Measurements from ENCODE around the gene DDX20.
A peak's percentile ranks its signal among the peaks of the same experiment; 100 is the strongest.

DDX20 gene

GRCh38 chr1:111747947-111748346 is 7.8 kb upstream of the DDX20 start:
- no peak for DNase-seq (ENCODE audit: low spot score)

- DNase-seq (ENCODE audit: low spot score): no peak
These were observed 6.1 kb upstream of the DDX20 start for GRCh38 chr1:111749628-111750027.

GRCh38 chr1:111750856-111751255 is 4.8 kb upstream of the DDX20 start:
- DNase-seq (ENCODE audit: low spot score): no peak

GRCh38 chr1:111751906-111752575 is 3.7 kb upstream of the DDX20 start:
- DNase-seq (ENCODE audit: low spot score): no peak

GRCh38 chr1:111754984-111755330 is 744 bp upstream of the DDX20 start:
- DNase-seq (ENCODE audit: low spot score): peak; percentile 60

GRCh38 chr1:111756124-111756513 is 418 bp downstream of the DDX20 start:
- DNase-seq (ENCODE audit: low spot score): peak; percentile 54

- DNase-seq (ENCODE audit: low spot score): no peak
These were observed 2.7 kb downstream of the DDX20 start for GRCh38 chr1:111758373-111758772.

GRCh38 chr1:111761717-111762116 is 6.0 kb downstream of the DDX20 start:
- no peak for DNase-seq (ENCODE audit: low spot score)

- DNase-seq (ENCODE audit: low spot score): no peak
These were observed 6.6 kb downstream of the DDX20 start for GRCh38 chr1:111762332-111762731.

- no peak for DNase-seq (ENCODE audit: low spot score)
These were observed 12.3 kb downstream of the DDX20 start for GRCh38 chr1:111768023-111768422.

GRCh38 chr1:111768625-111769024 is 12.9 kb downstream of the DDX20 start:
- no peak for DNase-seq (ENCODE audit: low spot score)

- DNase-seq (ENCODE audit: low spot score): peak; percentile 63
These were observed 13.9 kb downstream of the DDX20 start for GRCh38 chr1:111769517-111770146.

- no peak for DNase-seq (ENCODE audit: low spot score)
These were observed 15.2 kb downstream of the DDX20 start for GRCh38 chr1:111770916-111771315.

GRCh38 chr1:111775966-111776365 is 20.3 kb downstream of the DDX20 start:
- DNase-seq (ENCODE audit: low spot score): no peak

GRCh38 chr1:111776391-111776790 is 20.7 kb downstream of the DDX20 start:
- DNase-seq (ENCODE audit: low spot score): no peak

GRCh38 chr1:111776861-111777260 is 21.2 kb downstream of the DDX20 start:
- DNase-seq (ENCODE audit: low spot score): no peak

- no peak for DNase-seq (ENCODE audit: low spot score)
These were observed 21.6 kb downstream of the DDX20 start for GRCh38 chr1:111777301-111777700.

GRCh38 chr1:111778066-111778465 is 22.4 kb downstream of the DDX20 start:
- DNase-seq (ENCODE audit: low spot score): peak; percentile 36

GRCh38 chr1:111778541-111779051 is 22.9 kb downstream of the DDX20 start:
- peak; percentile 43 for DNase-seq (ENCODE audit: low spot score)

GRCh38 chr1:111779546-111779945 is 23.8 kb downstream of the DDX20 start:
- no peak for DNase-seq (ENCODE audit: low spot score)

GRCh38 chr1:111784273-111784901 is 28.7 kb downstream of the DDX20 start:
- no peak for DNase-seq (ENCODE audit: low spot score)

GRCh38 chr1:111786669-111787207 is 31.0 kb downstream of the DDX20 start:
- DNase-seq (ENCODE audit: low spot score): no peak

- DNase-seq (ENCODE audit: low spot score): peak; percentile 76
These were observed 33.4 kb downstream of the DDX20 start for GRCh38 chr1:111789142-111789541.
